Kidney epithelial cell (primary cell): ENCODE measurements around the gene FABP1. TPM values are rescaled to one million over a fixed set of nuclear protein-coding genes. Genes with fewer than 3 reads are reported as not detected.

ENCODE experiments used
- DNase-seq: peaks from one replicate; pipeline ENCODE4 v3.0.0-alpha.2; 2010; ENCODE audit warnings: low read depth
- H3K27me3 ChIP-seq: 2 replicates; pipeline ENCODE4 v1.6.0; 2011; ENCODE audit warnings: low read length; ENCODE audit not compliant: control insufficient read depth, insufficient read depth
- H3K36me3 ChIP-seq: 2 replicates; pipeline ENCODE4 v1.5.1; 2011; ENCODE audit warnings: low read length; ENCODE audit not compliant: control insufficient read depth, insufficient read depth
- H3K4me3 ChIP-seq: 2 replicates; pipeline ENCODE4 v1.5.1; 2011; ENCODE audit warnings: low read depth, mild to moderate bottlenecking, control low read depth, low read length
- CTCF ChIP-seq: IDR thresholded peaks from 2 replicates; pipeline ENCODE4 v1.5.1; 2011; ENCODE audit warnings: mild to moderate bottlenecking, moderate library complexity, low read length, control low read depth, inconsistent platforms; ENCODE audit not compliant: insufficient read depth, poor library complexity, severe bottlenecking
- total RNA-seq: library from RNA; depleted of rRNA; stranded (reverse); fragments of >200 nt; gene quantifications from 2 replicates; pipeline ENCODE4 v1.2.3, GENCODE V29; 2015

FABP1 gene
- total RNA-seq, 1 donor from 2014 or later = not detected

- TF ChIP-seq CTCF = no peak
- no peaks in the 10 kb centered on the region for H3K36me3 ChIP-seq
- H3K4me3 ChIP-seq = no peak overlapping the region
- H3K27me3 ChIP-seq = no peaks in the 10 kb centered on the region
- DNase-seq = no peak
Measured at GRCh38 chr2:88099798-88100488, 27.9 kb downstream of the FABP1 start.

GRCh38 chr2:88098558-88098900, 29.3 kb downstream of the FABP1 start:
- no peak for DNase-seq
- H3K27me3 ChIP-seq = no peaks in the 10 kb centered on the region
- H3K36me3 ChIP-seq = no peaks in the 10 kb centered on the region
- no peak overlapping the region for H3K4me3 ChIP-seq
- TF ChIP-seq CTCF = no peak

GRCh38 chr2:88097891-88098557, 29.8 kb downstream of the FABP1 start:
- no peak for DNase-seq
- no peaks in the 10 kb centered on the region for H3K36me3 ChIP-seq
- no peak for TF ChIP-seq CTCF
- no peak overlapping the region for H3K4me3 ChIP-seq
- no peaks in the 10 kb centered on the region for H3K27me3 ChIP-seq

- no peak for TF ChIP-seq CTCF
- Histone ChIP-seq H3K27me3 (no peaks in the 10 kb centered on the region), H3K4me3 (no peak overlapping the region), H3K36me3 (no peaks in the 10 kb centered on the region)
- DNase-seq = no peak
Measured at GRCh38 chr2:88097192-88097591, 30.7 kb downstream of the FABP1 start.

- Histone ChIP-seq H3K4me3 (no peak overlapping the region), H3K27me3 (no peaks in the 10 kb centered on the region), H3K36me3 (no peaks in the 10 kb centered on the region)
- TF ChIP-seq CTCF = no peak
- DNase-seq = no peak
Measured at GRCh38 chr2:88096708-88097107, 31.2 kb downstream of the FABP1 start.

GRCh38 chr2:88095022-88095421, 32.8 kb downstream of the FABP1 start:
- no peak overlapping the region for H3K4me3 ChIP-seq
- no peak for TF ChIP-seq CTCF
- H3K36me3 ChIP-seq = no peaks in the 10 kb centered on the region
- DNase-seq = no peak
- no peaks in the 10 kb centered on the region for H3K27me3 ChIP-seq
